SKM-1 treated with dmso at 0.1 percent for 144 hours (cell line): ENCODE measurements around the gene BTF3.
"Not testable (repeated sequence)": the region's sequence is repeated elsewhere in the genome, so short reads cannot be mapped to it uniquely, and the experiment has no call there.

Experiments
- DNase-seq: peaks from one replicate; lab custom pipeline; 2025; ENCODE audit not compliant: unreplicated experiment; lab: John Stamatoyannopoulos, UW

Gene BTF3

DNA sequence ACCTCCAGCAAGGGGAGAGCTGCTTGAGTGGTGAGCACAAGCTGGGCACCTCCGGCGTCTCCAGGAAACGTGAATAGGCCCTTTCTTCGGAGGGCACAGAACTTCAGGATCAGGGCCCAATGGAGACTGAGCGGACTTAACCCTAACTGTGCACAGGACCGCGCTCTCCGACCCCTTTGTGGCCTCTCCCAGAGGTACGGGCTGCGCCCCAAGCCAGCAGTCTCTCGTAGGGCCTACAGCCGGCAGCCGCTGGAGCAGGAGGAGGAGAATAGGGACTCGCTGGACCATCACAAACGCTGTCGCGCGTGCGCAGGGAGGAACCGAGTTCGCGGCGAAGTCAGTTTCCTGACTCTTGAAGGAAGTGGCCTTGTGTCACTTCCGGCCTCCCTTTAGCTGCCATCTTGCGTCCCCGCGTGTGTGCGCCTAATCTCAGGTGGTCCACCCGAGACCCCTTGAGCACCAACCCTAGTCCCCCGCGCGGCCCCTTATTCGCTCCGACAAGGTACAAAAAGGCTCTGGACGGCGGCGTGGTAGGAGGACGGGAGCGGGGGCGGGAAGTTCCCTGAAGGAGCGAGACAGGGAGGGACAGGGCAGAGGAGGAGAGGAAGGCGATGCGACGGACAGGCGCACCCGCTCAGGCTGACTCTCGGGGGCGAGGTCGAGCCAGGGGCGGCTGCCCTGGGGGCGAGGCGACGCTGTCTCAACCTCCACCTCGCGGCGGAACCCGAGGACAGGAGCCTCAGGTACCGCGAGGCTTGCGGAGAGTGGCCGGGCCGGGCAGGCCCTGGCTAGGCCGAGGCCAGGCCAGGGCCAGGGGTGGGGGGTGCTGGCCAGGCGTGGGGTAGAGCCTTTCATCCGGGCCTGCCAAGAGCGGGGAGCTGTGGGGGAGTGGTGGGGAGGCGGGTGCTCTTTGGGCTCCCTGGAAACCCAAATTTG, at the start of gene BTF3:
Gene BTF3 (plus strand): TSS at position 386 of the 936 bp plus-strand sequence. CDS start 226 bp downstream, at position 612.
- DNase-seq, result peak; percentile 93

DNA sequence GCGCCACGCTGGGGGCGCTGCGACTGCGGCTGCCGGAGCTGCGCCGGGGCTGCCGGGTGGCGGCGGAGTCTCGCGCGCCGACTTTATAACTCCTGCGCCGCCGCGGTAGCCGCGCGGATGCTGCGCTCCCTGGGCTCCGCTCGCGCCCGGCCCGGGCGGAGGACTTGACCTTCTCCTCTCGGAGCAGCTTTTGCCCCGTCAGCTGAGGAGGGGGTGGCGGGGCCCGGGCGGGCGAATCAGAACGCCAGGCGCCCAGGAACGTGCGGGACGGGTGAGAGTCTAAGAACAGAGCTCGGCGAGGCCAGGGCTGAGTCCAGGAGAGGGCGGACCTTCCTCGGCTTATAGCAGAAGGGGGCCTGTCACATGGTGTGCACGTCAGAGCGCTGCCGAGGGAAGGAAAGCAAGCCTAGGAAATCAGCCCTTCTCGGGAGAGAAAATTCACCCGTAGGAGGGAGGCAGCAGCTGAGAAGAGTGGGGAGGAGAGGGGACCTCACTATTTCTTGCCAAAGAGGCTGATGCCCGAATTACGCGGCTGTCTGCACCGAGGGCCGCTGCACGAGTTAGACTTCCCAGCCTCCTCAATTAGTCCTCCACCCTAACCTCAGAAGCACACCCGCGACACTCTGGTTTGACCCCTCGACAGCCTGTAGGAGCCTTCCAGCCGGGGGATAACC, 49.6 kb upstream of the BTF3 start, which contains the start of gene FOXD1:
Gene FOXD1 (minus strand): TSS at position 315 of the 674 bp plus-strand sequence. CDS start 415 bp downstream, outside the sequence.
- DNase-seq, result no peak

DNA sequence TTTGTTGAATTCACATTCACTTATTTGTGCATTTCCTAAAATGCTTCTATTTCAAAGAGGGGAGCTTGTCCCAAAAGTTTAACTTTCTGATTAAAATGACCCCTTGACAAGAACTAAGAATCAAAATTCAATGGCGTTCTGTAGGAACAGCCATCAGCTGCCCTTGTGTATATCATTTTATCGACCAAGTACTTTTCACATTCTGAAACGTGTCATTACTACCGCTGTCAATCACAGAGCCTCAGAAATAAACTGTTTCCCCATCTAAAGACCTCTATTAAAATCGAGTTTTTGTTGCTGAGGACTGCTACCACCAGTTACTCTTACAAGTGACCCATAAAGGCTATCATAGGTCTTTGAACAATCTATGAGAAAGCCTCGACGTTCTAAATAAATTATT, 48.1 kb upstream of the BTF3 start:
- no peak for DNase-seq

DNA sequence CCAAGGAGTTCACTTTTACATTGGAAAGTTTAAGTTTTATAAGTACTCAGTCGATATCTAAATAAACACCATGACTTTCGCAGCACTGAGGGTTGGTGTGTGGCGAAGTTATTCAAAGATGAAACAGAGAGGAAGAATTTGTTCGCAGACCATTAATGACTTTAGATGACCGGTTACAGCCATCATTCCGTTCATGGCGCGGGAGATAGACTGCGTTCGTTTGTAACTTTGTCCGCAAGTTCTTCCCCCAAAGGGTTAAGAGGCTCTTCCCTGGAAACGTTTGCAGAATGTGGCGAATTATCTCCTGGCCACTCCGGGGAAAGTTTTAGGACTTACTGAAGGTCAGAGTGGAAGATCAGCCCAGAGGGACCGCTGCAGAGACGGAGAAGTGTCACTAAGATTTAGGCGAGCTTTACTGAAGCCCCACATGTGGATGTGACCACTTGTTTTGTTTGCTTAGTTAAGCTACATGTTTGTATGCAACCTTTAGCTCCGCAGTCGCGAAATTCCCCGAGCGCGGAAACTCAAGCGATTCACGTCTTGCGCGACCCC, 47.5 kb upstream of the BTF3 start:
- no peak for DNase-seq

DNA sequence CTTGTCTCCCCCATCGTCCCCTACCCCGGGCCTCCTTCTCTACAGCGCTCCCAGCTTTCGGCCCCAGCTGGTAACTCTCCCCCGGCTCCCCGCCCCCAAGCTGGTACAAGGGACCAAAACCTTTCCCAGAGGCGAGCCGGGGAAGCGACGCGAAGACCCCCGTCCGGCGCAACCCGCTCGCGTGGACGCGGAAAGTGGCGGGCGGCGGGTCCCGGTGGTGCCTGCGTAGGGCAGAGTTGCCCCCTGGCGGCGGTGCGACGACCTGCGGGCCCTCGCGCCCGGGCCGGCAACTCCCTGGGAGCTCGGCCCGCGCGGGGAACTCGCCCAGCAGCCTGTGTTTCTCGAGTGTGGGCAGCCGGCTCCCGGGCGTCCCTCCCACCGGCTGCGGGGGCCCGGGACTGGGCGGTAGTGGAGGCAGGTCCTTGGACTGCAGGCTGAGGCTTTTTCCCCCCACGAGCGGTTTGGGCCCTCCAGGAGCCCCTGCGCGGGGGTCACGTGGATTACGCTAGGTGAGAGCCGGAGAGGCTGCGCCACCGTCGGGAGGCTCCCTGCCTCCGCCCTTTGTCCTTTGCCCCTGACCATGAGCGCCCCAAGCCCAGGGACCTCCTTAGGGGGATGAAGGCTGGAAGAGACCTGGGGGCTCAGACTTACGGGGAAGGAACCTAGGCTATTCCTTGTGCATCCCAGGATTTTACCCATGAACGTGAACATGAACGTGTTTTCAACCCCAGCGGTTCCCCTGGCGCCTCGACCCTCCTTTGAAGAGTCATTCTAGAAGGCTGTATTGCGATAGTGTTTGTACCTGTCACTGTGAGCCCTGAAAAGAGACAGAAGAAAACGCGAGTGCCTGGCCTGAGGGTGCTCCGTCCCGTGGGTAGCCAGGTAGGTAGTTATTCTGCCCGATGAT, 46.8 kb upstream of the BTF3 start:
- no peak for DNase-seq

DNA sequence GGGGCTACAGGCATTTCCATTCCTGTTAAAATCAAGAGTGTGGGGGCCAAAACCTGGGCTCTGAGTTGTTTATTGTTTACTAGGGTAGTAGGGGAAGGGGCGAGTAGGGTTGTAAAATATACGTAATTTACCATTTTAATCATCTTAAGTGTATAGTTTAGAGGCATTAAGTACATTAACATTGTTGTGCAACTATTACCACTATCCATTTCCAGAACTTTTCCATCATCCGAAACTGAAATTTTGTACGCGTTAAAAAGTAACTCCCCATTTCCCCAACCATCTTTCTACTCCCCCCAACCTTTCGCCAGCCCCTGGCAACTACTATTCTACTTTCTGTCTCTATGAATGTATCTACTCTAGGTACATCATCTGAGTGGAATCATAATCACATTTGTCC, 46.0 kb upstream of the BTF3 start:
- DNase-seq, result no peak

DNA sequence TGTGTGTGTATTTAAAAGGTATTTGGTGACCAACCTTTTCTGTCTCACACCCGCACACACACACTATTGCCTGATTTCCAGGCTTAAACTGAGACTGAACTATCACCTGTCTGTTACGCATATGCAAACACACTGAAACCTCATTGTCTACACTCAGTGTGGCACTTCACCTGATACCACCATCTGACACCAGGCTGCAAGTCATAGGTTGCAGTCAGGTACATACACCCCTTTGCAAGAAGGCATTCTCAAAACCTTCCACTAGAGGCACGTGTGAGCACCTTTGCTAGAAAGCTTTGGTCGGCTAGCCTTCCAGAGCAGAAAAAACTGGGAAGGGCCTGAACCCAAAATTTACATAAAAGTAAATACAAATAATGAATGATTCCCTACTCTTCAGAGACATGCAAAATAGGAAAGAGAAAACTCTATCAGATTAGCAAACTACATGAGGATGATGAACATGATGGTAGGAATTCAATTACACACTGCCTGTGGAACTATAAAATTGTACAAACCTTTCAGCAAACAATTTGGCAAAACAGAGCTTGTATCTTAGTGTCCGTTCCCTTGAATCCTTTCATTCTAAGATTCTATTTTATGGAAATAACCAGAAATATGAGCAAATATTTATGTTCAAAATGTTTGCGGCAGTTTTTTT, 43.7 kb upstream of the BTF3 start:
- no peak for DNase-seq

DNA sequence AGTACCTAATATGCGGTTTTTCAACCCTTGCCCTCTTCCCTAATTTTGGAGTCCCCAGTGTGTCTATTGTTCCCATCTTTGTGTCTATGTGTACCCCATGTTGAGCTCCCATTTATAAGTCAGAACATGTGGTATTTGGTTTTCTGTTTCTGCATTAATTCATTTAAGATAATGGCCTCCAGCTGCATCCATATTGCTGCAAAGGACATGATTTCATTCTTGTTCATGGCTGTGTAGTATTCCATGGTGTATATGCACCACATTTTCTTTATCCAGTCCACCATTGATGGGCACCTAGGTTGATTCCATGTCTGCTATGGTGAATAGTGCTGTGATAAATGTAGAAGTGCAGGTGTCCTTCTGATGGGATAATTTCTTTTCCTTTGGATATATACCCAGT, 41.8 kb upstream of the BTF3 start:
- not testable (repeated sequence) for DNase-seq

DNA sequence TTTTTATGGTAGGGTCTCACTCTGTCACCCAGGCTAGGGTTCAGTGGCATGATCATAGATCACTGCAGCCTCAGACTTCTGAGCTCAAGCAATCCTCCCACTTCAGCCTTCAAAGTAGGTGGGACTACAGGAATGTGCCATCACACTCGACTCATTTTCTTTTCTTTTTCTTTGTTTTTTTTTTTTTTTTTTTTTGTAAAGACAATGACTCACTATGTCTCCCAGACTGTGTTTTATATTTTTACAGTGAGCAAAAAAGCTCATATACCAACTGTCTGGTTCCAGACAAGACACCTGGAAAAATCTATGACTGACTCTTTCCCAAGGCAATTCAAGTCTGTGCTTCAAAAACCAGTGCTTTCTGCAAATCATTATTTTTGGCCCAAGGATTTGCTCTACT, 38.9 kb upstream of the BTF3 start:
- DNase-seq, result no peak

DNA sequence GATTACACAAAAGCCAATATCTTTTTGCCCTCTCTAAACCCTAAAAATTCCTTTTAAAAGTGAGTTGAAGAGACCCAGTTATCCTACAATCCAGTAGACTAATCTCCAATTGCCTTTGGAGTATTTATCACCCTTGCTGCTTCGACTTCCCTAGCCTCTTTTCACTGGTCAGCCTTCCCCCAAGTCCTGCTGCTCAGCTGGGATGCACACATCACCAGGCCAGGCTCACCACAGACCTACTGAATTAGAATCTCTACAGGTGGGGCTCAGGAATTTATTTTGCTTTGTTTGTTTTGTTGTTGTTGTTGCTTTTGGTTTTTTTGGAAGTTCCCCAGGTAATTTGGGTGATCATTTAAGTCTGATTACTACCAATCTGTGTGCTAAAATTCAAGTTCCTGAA, 38.1 kb upstream of the BTF3 start:
- no peak for DNase-seq

DNA sequence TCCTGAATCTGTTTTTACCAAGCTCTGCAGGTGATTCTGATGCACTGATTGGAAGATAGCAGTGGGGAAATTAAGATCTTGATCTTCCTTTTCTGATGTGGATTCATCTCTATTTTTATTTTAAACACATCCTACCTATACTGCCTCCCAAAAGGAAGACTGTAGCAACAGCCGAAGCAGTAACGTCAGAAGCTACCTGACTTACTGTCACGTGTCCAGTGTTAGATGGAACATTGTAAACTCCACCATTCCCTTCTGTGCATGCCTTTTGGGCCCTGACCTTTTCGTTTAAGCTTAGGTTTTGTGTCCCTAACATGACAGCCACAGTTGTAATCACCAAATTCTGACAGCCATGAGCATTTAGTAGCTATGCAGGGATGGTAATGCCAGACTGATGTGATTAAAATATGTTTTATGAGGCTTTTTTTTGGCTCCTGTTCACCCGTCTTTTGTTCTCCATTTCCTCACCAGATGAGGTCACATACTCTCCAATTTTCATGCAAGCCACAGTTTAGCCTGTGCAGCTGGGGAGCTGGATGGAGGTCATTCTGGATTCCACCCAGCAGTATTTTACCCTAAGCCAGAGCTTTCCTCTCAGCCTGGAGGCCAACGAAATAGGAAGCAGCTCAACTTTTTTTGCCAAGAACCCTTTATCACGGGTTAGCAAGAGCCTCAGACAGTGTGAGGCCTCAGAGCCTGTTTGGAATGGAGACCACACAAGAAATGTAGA, 34.1 kb upstream of the BTF3 start:
- DNase-seq, result no peak

DNA sequence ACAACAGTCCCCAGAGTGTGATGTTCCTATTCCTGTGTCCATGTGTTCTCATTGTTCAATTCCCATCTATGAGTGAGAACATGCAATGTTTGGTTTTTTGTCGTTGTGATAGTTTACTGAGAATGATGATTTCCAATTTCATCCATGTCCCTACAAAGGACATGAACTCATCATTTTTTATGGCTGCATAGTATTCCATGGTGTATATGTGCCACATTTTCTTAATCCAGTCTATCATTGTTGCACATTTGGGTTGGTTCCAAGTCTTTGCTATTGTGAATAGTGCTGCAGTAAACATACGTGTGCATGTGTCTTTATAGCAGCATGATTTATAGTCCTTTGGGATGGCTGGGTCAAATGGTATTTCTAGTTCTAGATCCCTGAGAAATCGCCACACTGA, 29.6 kb upstream of the BTF3 start:
- DNase-seq, result not testable (repeated sequence)

DNA sequence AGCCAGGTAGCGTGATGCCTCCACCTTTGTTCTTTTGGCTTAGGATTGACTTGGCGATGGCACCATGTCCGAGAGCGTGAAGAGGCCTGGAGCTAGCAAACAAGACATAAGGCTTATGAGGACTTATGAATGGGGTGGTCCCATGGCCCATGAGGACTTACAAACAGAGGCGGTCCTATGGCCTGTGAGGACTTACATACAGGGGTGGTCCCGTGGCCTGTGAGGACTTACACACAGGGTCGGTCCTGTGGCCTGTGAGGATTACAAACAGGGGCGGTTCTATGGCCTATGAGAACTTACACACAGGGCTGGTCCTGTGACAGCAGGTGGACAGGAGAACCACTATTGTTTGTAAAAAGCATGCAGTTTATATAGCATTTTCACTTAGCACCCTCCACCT, 28.4 kb upstream of the BTF3 start:
- DNase-seq, result no peak

DNA sequence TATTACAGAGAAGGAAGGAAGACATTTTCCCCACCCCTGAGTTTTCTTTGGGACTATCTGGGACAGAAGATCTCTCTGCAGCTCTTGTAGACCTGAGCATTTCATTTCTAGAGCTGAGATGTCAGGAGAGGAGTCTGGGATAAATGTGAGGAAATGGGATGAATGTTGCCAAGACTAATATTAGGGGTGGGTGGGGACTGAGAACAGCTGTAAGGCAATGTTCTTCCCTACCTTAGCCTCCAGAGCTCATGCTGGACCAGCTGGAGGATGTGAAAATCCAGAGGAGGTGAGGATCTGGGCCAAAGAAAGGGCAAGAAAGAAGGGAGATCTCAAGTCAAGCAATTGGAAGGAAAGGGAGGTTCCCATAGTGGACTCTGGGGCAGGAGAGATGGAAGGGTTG, 26.6 kb upstream of the BTF3 start:
- no peak for DNase-seq

DNA sequence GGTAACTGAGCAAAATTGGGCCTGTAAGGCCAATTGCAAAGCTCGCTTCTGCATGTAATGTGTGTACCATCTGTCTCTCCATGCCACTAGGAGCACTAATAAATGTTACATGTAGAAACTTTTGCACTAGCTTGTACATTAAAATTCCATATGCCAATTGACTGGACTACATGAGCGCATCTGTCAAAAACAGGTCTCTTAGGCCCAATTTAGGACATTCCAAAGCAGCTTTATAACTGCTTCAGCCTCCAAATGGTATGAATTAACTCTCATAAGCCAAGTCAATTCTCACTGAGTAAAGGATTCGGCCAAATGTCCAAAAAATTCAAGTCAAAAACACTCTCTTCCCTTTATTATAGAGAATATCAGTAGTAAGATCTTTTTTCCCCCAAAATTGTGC, 26.1 kb upstream of the BTF3 start:
- DNase-seq, result no peak

DNA sequence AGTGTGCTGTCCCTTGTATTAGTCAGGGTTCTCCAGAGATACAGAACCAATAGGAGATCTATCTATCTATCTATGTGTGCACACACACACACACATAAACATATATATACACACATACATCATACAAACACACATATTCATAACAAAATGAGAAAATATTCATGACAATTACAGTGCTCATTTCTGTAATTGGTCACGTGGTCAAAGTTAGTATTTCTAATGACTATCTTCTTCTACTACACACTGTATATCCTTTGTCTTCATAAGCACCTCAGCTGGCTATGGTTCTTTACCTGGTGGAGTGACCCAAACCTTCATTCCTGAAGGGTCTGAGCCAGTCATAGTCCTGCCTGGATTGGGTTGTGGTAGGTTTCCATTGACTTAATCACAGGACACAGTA, 17.7 kb upstream of the BTF3 start:
- no peak for DNase-seq

DNA sequence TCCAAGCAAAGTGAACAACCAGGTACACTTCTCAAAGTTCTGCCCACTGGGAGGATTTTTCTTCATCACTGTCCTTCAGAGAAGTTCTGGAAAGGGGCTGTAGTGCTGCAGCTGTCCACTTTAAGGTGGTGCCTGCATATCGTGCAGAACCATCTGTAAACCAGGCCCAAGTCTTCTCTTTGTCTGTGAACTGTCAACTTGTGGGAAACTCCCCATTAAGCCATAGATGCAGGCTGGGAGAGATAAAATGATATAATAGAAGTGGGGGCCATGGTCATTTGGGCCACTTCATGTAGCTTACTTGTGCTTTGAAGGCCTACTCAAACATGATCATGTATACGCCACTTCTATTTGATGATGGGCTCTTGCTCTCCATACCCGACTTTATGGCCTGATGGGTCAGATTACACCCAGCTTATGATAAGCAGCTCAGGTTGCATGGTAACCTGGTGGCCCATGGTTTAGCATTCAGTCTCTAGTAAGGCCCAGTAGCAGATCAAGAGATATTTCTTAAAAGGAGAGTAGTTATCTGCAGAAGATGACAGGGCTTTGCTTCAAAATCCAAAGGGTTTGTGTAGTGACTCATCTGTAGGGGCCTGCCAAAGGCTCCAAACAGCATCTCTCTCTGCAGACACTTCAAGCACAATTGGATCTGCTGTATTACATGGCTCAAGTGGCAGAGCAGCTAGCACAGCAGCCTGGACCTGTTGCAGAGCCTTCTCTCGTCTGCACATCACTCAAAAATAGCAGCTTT, 15.7 kb upstream of the BTF3 start:
- no peak for DNase-seq

DNA sequence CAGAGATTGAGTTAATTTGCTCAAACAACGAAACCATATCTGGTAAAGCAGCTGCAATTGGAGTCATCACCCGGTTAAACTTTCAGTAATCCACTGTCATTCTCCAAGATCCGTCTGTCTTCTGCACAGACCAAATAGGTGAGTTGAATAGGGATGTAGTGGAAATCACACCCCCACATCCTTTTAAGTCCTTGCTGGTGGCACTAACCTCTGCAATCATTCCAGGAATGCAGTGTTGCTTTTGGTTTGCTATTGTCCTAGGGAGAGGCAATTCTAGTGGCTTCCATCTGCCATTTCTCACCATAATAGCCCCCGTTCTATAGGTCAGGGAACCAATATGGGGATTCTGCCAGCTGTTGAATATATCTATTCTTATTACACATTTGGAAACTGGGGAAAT, 14.6 kb upstream of the BTF3 start:
- DNase-seq, result no peak

DNA sequence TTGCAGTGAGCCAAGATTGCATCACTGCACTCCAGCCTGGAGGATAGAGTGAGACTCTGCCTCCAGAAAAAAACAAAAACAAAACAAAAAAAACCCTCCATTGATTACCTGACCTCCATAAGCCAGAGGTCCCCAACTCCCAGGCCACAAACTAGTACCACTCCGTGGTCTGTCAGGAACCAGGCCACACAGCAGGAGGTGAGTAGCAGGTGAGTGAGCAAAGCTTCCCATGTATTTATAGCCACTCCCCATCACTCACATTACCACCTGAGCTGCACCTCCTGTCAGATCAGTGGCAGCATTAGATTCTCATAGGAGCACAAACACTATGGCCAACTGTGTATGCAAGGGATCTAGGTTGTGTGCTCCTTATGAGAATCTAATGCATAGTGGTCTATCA, 13.7 kb upstream of the BTF3 start:
- DNase-seq, result no peak
